Mucosa of gallbladder (tissue), 1 donor: ENCODE measurements around the gene SDK2. TPM values are rescaled to one million over a fixed set of nuclear protein-coding genes. Genes with fewer than 3 reads are reported as not detected.

Experiments used
- DNase-seq: peaks from one replicate; pipeline ENCODE4 v3.0.0-alpha.2; 2020; ENCODE audit warnings: low spot score
- total RNA-seq: library from RNA; stranded (reverse); gene quantifications from one replicate; pipeline ENCODE4 v1.2.1, GENCODE V29; 2021
- donor health status: DM: no; HTN: no; CAD: no.

SDK2 gene
- total RNA-seq, 1 donor from 2014 or later = 12.9 TPM

GRCh38 chr17:73510981-73511718 lies 133.1 kb downstream of the SDK2 start:
- no peak for DNase-seq

- no peak for DNase-seq
Observed at GRCh38 chr17:73508931-73509605, 135.2 kb downstream of the SDK2 start.

GRCh38 chr17:73508057-73508930 lies 136.0 kb downstream of the SDK2 start:
- no peak for DNase-seq

- no peak for DNase-seq
Observed at GRCh38 chr17:73506470-73507435, 137.5 kb downstream of the SDK2 start.

- no peak for DNase-seq
Observed at GRCh38 chr17:73503560-73503959, 140.7 kb downstream of the SDK2 start.

DNA sequence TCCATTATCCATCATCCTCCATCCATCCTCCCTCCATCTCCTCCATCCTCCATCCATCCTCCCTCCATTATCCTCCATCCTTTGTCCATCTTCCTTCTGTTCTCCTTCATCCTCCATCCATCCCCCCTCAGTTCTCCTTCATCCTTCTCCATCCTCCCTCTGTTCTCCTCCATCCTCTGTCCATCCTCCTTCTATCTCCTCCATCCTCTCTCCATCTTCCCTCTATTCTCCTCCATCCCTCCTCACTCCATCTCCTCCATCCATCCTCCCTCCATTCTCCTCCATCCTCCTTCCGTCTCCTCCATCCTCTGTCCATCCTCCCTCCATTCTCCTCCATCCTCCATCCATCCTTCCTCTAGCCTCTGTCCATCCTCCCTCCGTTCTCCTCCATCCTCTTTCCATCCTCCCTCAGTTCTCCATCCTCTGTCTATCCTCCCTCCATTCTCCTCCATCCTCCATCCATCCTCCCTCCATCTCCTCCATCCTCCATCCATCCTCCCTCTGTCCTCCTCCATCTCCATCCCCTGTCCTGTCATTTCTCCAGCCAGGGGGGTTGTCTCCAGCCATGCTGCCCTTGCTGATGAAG lies 143.7 kb downstream of the SDK2 start:
- DNase-seq = no peak

GRCh38 chr17:73498886-73499554 lies 145.2 kb downstream of the SDK2 start:
- no peak for DNase-seq

DNA sequence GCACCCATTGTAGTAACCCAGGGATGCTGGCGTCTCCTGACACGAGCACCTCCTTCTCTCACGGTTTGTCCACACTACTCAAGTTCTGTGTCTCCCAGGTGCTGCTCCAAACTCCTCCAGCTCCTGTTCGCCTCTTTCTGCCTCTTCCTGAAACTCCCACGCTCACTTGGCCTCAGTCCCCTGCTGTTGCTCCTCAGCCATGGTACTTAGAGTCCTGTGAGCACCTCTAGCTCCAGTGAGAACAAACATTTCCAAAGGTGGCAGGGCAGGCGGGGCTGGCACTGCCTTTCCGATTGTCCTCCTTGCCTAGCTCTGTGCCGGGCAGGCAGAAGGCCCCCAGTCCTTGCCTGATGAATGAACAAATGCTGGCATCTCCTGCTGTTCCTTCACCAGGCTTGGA lies 146.1 kb downstream of the SDK2 start:
- DNase-seq = no peak

GRCh38 chr17:73497721-73498120 lies 146.5 kb downstream of the SDK2 start:
- no peak for DNase-seq

GRCh38 chr17:73496232-73496631 lies 148.0 kb downstream of the SDK2 start:
- DNase-seq = no peak

- DNase-seq = no peak
Observed at GRCh38 chr17:73495641-73496040, 148.6 kb downstream of the SDK2 start.

- no peak for DNase-seq
Observed at GRCh38 chr17:73494950-73495349, 149.3 kb downstream of the SDK2 start.

GRCh38 chr17:73493956-73494926 lies 150.0 kb downstream of the SDK2 start:
- no peak for DNase-seq

DNA sequence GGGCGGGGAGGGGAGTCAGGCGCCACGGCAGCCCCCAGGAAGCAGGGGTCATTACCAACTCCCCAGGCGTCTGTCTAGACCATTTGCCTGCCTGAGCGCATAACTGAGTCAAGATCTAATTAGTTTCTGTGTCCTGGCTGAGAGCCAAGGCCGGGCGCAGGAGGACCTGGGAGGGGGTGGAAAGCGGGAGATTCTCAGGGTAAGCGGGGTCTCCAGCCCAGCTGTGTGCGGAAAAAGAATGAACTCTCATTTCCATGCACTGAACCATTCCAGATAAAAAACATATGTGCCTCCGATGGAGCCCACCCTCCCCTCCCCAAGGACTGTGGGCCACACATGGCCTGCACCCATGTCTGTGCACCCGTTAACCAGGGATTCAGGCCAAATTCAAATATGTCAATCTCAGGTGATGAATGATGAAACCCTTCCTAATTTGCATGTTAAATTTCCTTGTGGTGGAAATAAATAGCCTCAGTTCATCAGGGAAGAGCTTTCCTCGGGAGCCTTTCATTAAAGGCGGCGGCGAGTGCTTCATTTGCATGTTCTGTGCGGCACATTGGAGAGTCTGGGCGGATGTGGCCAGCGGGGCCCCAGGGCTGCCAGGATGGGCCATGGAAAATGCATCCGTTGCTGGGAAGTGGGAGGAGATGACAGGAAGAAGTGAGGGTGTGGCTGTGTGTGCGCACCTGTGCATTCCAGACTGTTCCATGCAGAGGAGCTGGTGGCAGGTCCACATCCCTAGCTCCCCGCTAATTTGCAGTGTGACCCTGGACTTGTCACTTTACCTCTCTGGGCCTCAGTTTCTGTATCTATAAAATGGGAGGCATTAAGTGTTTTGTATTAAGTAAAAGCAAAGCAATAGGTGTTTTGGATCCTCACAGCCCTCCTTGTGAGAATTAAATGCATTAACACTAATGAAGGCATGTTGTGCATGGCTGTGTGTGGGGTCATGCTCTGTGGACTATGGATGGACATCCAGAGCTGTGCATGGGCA lies 151.1 kb downstream of the SDK2 start:
- DNase-seq = no peak

GRCh38 chr17:73492125-73492820 lies 152.0 kb downstream of the SDK2 start:
- DNase-seq = no peak

- no peak for DNase-seq
Observed at GRCh38 chr17:73491648-73492047, 152.6 kb downstream of the SDK2 start.

DNA sequence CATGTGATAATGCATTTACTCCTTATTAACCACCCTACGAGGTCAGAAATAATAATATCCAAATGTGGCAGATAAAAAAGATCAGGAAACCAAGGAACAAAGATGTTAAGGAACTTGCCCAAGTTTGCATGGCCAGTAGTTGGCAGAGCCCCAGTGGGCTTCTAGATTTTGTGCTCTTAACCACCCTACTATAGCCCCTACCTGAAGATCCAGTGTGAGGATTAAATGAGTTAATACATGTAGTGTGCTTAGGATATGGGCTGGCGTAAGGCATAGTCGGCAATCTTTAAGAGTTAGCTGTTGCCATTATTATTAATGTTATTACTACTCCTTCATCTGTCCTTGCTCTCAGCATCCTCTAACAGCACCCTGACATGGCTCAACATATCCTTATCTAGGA lies 153.4 kb downstream of the SDK2 start:
- no peak for DNase-seq
